GM12801 (cell line): ENCODE results near the gene GHR.

Experiments
- CTCF ChIP-seq: IDR thresholded peaks from one replicate; pipeline ENCODE4 v1.5.1; 2011; ENCODE audit warnings: control low read depth; ENCODE audit not compliant: insufficient read length; ENCODE audit errors: extremely low read depth

Gene GHR

GRCh38 chr5:42632354-42632900 is 209.2 kb downstream of the GHR start:
- no peak for TF ChIP-seq CTCF

- no peak for TF ChIP-seq CTCF
These were observed 211.3 kb downstream of the GHR start for GRCh38 chr5:42634575-42634974.

GRCh38 chr5:42636425-42636824 is 213.2 kb downstream of the GHR start:
- TF ChIP-seq CTCF = no peak

GRCh38 chr5:42636946-42637345 is 213.7 kb downstream of the GHR start:
- no peak for TF ChIP-seq CTCF

GRCh38 chr5:42638972-42639371 is 215.7 kb downstream of the GHR start:
- no peak for TF ChIP-seq CTCF

- no peak for TF ChIP-seq CTCF
These were observed 217.6 kb downstream of the GHR start for GRCh38 chr5:42640835-42641234.

GRCh38 chr5:42641336-42642005 is 218.2 kb downstream of the GHR start:
- TF ChIP-seq CTCF = no peak
